Breast epithelium (tissue), 3 donors: ENCODE measurements around the gene THSD4.

ENCODE experiments used
- CTCF ChIP-seq, 3 donors: fragments of 450-650 bp; IDR thresholded peaks; one replicate each; pipeline ENCODE4 v1.5.1; 2016 to 2017; ENCODE audit warnings: antibody characterized with exemption in 3 of 3, mild to moderate bottlenecking in 3 of 3, moderate library complexity in 3 of 3
- POLR2A ChIP-seq: fragments of 450-650 bp; IDR thresholded peaks from one replicate; pipeline ENCODE4 v1.6.1; 2016; ENCODE audit warnings: antibody characterized with exemption, mild to moderate bottlenecking, moderate library complexity
- POLR2AphosphoS5 ChIP-seq, 3 donors: sonication (generic); formaldehyde crosslinking; IDR thresholded peaks; one replicate each; pipeline ENCODE4 v1.6.1; 2017; ENCODE audit warnings: antibody characterized with exemption in 3 of 3

- TF ChIP-seq CTCF (IDR thresholded peaks at IDR 0.05) (no peak), POLR2A (no peak), POLR2AphosphoS5 (IDR thresholded peaks at IDR 0.05) (no peak)
Observed at GRCh38 chr15:71334434-71334833, 219.2 kb downstream of the THSD4 start.
